HG02678 (cell line): ENCODE results near the gene ASTE1.
"Not testable (repeated sequence)": the region's sequence is repeated elsewhere in the genome, so short reads cannot be mapped to it uniquely, and the experiment has no call there.

Experiments
- ATAC-seq: cut with Tn5 transposase; IDR thresholded peaks from one replicate; pipeline ENCODE4 v1.9.1; 2021; ENCODE audit warnings: mild to moderate bottlenecking, moderate library complexity; ENCODE audit not compliant: unreplicated experiment

ASTE1 gene

GRCh38 chr3:131009698-131010097 lies 16.9 kb downstream of the ASTE1 start:
- ATAC-seq, result no peak

- no peak for ATAC-seq
These were observed 18.3 kb downstream of the ASTE1 start for GRCh38 chr3:131008326-131008725.

GRCh38 chr3:131007782-131008181 lies 18.8 kb downstream of the ASTE1 start:
- ATAC-seq, result no peak

DNA sequence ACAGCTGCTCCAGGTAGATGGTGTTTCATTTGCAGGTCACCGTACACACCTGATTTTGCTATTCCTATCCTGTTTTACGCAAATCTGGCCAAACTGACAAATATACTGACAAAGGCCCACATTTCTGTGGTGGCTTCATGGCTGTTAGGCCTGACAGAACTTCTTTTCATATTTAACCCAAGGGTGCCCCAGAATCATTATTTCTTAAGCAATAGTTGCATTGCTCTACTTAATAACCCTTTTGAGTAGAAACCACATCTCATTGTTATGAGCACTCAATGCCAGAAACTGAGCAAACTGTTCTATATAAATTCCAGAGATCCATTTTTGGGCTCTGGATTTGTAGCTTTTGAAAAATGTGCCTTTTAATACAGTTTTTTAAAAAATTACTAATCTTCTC lies 19.4 kb downstream of the ASTE1 start:
- no peak for ATAC-seq

GRCh38 chr3:131004603-131005002 lies 22.0 kb downstream of the ASTE1 start:
- no peak for ATAC-seq

DNA sequence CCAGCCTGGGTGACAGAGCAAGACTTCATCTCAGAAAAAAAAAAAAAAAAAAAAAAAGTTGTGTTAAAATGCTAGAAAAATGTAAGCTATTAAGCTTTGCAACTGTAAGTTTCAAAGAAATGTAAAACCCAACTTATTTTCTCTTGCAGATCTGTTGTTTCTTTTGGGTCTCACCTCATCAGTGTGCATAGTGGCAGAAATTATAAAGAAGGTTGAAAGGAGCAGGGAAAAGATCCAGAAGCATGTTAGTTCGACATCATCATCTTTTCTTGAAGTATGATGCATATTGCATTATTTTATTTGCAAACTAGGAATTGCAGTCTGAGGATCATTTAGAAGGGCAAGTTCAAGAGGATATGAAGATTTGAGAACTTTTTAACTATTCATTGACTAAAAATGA lies 25.6 kb downstream of the ASTE1 start:
- no peak for ATAC-seq

DNA sequence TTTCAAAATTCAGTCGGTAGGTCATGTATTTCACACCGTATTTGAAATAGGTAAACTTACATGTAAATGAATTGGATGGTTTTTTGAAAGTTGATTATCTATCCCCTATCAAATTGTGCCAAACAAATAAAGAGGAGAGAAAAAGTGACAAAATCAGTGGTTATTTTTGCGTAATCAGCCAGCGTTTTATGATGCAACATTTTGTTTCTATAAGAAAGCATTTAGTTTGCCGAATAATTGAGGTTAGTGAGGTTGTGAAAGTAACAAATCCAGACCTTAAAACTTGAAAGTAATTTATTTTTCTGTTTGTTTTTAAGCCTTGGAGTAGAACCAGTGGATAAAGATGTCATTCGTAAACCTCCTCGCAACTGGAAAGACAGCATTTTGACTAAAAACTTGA lies 29.3 kb downstream of the ASTE1 start:
- no peak for ATAC-seq

- no peak for ATAC-seq
These were observed 34.3 kb downstream of the ASTE1 start for GRCh38 chr3:130992344-130992743.

GRCh38 chr3:130991126-130991525 lies 35.5 kb downstream of the ASTE1 start:
- no peak for ATAC-seq

DNA sequence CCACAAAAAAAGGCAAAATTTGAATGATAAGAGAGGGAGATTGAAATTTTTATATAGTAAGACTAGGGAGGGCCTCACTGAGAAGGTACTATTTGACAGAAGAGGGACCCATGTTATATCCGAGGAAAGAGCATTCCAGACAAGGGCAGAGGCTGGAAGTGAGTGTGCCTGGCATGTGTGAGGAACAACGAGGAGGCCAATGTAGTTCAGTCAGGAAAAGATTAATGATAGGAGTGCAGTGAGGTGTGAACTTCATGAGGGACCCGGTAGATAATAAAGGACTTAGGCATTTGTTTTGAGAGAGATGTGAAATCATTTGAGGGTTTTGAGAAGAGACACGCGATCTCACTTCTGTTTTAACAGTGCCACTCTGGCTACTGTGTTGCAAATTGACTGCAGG lies 36.3 kb downstream of the ASTE1 start:
- ATAC-seq, result no peak

- ATAC-seq, result no peak
These were observed 45.2 kb downstream of the ASTE1 start for GRCh38 chr3:130981469-130981868.

DNA sequence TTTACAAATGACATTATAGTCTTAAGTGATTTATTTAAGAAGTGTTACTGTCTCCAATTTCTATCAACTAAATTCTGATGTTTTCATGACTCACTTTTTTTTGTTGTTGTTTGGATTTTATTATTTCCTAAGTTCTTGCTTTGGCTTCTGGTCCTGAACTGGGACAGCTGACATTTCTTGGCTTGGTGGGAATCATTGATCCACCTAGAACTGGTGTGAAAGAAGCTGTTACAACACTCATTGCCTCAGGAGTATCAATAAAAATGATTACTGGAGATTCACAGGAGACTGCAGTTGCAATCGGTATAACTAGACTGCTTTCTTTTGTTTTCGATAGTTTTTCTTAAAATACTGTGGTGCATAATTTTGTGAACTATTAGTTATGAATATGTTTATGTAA lies 47.5 kb downstream of the ASTE1 start:
- no peak for ATAC-seq

- ATAC-seq, result no peak
These were observed 49.9 kb downstream of the ASTE1 start for GRCh38 chr3:130976706-130977105.

DNA sequence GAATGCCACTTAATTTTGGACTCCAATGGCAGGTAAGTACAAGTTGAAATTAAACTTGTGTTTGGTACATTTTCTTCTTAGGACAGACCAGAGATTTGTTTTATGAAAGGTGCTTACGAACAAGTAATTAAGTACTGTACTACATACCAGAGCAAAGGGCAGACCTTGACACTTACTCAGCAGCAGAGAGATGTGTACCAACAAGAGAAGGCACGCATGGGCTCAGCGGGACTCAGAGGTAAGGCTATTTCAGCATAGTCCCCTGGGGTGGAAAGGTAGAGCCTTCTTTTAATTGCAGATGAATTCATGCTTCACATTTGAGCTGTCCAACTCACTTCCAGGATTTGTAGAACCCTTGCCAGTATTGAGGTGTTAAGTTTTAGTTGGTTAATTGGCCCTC lies 51.4 kb downstream of the ASTE1 start:
- ATAC-seq, result no peak

DNA sequence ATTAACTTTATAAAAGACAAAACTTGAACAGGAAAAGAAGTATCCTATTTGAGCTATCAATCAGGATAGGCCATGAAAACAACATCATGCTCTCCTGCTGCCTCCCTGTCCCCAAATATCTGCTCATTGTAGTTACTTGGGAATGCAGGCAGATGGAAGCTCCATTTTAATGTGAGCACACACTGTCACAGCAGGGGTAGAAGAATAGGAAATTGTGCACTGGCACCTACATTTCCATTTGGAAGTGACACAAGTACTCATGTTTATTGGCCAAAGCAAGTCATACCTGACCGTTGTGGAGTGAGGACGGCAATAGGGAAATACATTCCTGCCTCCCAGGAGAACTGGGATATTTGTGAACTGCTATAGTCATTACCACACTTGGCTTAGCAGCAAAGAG lies 52.4 kb downstream of the ASTE1 start:
- no peak for ATAC-seq

DNA sequence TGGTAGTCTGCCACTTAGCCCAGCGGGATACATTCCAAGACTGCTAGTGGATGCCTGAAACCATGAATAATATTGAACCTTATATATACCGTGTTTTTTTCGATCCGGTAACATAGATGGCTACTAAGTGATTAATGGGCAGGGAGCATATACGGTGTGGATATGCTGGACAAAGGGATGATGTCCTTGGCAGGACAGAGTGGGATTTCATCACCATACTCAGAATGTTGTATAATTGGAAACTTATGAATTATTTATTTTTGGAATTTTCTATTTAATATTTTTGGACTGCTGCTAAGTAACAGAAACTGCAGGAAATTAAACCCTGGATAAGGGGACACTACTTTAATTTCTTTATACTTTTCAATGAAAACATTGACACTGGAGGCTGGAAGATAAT lies 53.2 kb downstream of the ASTE1 start:
- ATAC-seq, result no peak

DNA sequence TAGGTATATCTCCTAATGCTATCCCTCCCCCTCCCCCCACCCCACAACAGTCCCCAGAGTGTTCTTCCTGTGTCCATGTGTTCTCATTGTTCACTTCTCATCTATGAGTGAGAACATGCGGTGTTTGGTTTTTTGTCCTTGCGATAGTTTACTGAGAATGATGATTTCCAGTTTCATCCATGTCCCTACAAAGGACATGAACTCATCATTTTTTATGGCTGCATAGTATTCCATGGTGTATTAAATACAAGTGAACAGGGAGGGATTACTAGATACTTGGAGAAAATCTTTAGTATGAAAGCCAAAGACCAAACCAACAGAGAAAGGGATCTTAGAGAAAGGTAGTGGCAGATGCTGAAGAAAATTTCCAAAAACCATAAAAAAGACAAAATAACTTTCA lies 54.0 kb downstream of the ASTE1 start:
- ATAC-seq, result not testable (repeated sequence)

DNA sequence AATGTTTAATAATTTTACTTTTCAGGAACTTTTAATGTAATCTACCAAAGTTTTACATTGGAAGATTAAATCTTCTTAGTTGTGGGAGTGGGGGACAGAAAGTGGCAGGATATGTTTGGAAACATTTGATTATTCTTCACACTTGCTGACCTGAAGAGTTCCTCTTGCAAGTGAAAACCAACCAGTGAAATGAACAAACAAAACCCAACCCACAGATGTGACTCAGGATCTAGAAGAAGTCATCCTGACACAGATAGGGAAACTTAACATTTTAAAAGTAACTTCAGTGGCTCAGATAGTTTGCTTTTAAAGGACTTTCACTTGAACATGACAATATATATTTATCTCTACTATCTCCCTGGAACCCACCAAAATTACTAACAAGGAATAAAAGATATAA lies 55.4 kb downstream of the ASTE1 start:
- no peak for ATAC-seq

- no peak for ATAC-seq
These were observed 57.0 kb downstream of the ASTE1 start for GRCh38 chr3:130969621-130970020.

DNA sequence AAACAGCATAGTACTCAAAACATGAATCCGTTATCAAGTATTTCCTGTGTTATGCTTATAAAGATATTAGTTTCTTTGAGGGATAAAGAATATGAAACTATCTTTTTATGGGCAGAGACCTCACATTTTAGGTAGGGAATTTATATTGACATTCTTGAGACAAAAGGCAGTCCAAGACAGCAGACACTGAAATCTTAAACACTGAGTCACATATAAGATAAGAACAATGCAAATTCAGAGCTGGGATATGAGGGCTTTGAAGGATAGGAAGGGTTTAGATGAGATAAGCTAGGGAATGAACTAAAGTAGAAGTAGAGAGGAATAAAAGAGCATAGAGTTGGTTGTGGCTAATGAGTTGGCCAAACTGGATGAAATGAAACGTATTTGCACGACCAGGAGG lies 58.4 kb downstream of the ASTE1 start:
- no peak for ATAC-seq

DNA sequence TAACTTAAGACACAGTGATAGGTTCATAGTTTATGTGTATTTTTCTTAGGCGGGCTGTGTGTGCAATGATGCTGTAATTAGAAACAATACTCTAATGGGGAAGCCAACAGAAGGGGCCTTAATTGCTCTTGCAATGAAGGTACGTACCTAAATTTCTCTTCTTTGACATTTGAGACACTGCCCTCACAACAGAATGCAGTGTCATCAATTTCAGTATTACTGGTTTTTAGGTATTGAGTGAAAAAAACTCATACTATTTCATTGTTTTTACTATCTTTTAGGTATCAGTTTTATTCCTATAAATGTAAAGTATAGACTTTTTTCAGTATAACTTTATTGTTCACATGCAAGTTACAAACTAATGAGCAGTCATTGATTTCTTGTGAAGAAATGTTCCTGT lies 59.3 kb downstream of the ASTE1 start:
- no peak for ATAC-seq

GRCh38 chr3:130963878-130964277 lies 62.7 kb downstream of the ASTE1 start:
- no peak for ATAC-seq
